A549 (cell line): ENCODE data around the gene PLEKHD1. TPM values are rescaled to one million over a fixed set of nuclear protein-coding genes. Genes with fewer than 3 reads are reported as not detected.

Experiments used
- ATAC-seq, 2 experiments: fragments of 200-7000 bp in 1 of 2; fragments of >200 bp in 1 of 2; cut with Nextera tagmentation in 1 of 2; cut with Tn5 transposase in 1 of 2; 3 replicates each; pipeline versions ENCODE4 v1.8.0 to v1.9.1; 2018 to 2020; ENCODE audit warnings: mild to moderate bottlenecking in 1 of 2, moderate library complexity in 1 of 2
- CTCF ChIA-PET: fragments of 300-600 bp; sonication (Branson Sonifier 250); formaldehyde crosslinking; extraction: SDS; loops from one replicate; lab custom pipeline; 2021; ENCODE audit warnings: antibody characterized with exemption, inconsistent platforms; lab: Yijun Ruan, JAX
- POLR2A ChIA-PET: fragments of 350-600 bp; formaldehyde crosslinking; extraction: SDS; loops from one replicate; lab custom pipeline; 2021; ENCODE audit warnings: antibody characterized with exemption, inconsistent platforms; lab: Yijun Ruan, JAX
- DNase-seq, 2 experiments: peaks; one replicate each; pipeline versions ENCODE4 v3.0.0 to v3.0.0-alpha.2; 2011 to 2016; ENCODE audit warnings: low read depth in 1 of 2, low spot score in 1 of 2
- FAIRE-seq: peaks from 2 replicates; lab custom pipeline; 2011; peaks lifted over from hg19 to GRCh38; lab: Jason Lieb, UNC
- H3K27ac ChIP-seq, 2 experiments: fragments of >200 bp; sonication (Bioruptor Twin); formaldehyde crosslinking; 3 replicates each; pipeline ENCODE4 v1.5.1; 2016 to 2017
- H3K4me1 ChIP-seq: fragments of >200 bp; sonication (Bioruptor Twin); formaldehyde crosslinking; 3 replicates; pipeline ENCODE4 v1.6.1; 2016
- H3K4me2 ChIP-seq: fragments of >200 bp; sonication (Bioruptor Twin); formaldehyde crosslinking; 3 replicates; pipeline ENCODE4 v1.6.1; 2016
- H3K4me3 ChIP-seq: fragments of >200 bp; sonication (Bioruptor Twin); formaldehyde crosslinking; 3 replicates; pipeline ENCODE4 v1.5.1; 2016
- H3K9me3 ChIP-seq: fragments of >200 bp; sonication (Bioruptor Twin); formaldehyde crosslinking; 3 replicates; pipeline ENCODE4 v1.6.1; 2016
- BHLHE40 ChIP-seq: IDR thresholded peaks from 2 replicates; pipeline ENCODE4 v1.6.1; 2012; ENCODE audit warnings: low read depth, low read length, inconsistent platforms
- EHMT2 ChIP-seq: fragments of 200-600 bp; sonication (generic); IDR thresholded peaks from 2 replicates; pipeline ENCODE4 v1.6.1; 2016; ENCODE audit warnings: antibody characterized with exemption, low read depth, mild to moderate bottlenecking, moderate library complexity
- EP300 ChIP-seq, 2 experiments: fragments of >200 bp; sonication (Bioruptor Twin); formaldehyde crosslinking; IDR thresholded peaks; 2 replicates in 1 of 2; 3 replicates in 1 of 2; pipeline ENCODE4 v1.6.1; 2016 to 2017
- FOSL2 ChIP-seq, 2 experiments: fragments of 450-650 bp in 1 of 2; fragments of >200 bp in 1 of 2; sonication (Bioruptor Twin) in 1 of 2; formaldehyde crosslinking; IDR thresholded peaks; 2 replicates each; pipeline versions ENCODE4 v1.5.0 to v1.6.1; 2016 to 2020; ENCODE audit warnings: mild to moderate bottlenecking in 1 of 2, moderate library complexity in 1 of 2
- GATA3 ChIP-seq: IDR thresholded peaks from 2 replicates; pipeline ENCODE4 v1.6.1; 2012; ENCODE audit warnings: borderline replicate concordance
- HOXA7 ChIP-seq: fragments of 250-450 bp; sonication (Bioruptor Pico); IDR thresholded peaks from 2 replicates; pipeline ENCODE4 v1.5.0; 2020; ENCODE audit warnings: mild to moderate bottlenecking, moderate library complexity
- HOXB13 ChIP-seq: fragments of 250-450 bp; sonication (Bioruptor Pico); IDR thresholded peaks from 2 replicates; pipeline ENCODE4 v1.5.0; 2020; ENCODE audit warnings: low read depth, mild to moderate bottlenecking, moderate library complexity
- KDM1A ChIP-seq: fragments of 200-600 bp; sonication (generic); IDR thresholded peaks from 2 replicates; pipeline ENCODE4 v1.6.1; 2016; ENCODE audit warnings: low read depth, mild to moderate bottlenecking
- MYC ChIP-seq: IDR thresholded peaks from 2 replicates; pipeline ENCODE4 v1.6.1; 2012; ENCODE audit warnings: mild to moderate bottlenecking, inconsistent platforms, low read length, improper control_type of control experiment, borderline replicate concordance
- POLR2A ChIP-seq: IDR thresholded peaks from 2 replicates; pipeline ENCODE4 v1.6.1; 2012; ENCODE audit warnings: mild to moderate bottlenecking, low read length
- POLR2AphosphoS2 ChIP-seq: conservative IDR thresholded peaks from 2 replicates; pipeline ENCODE4 v1.6.1; 2012; ENCODE audit warnings: low read length, improper control_type of control experiment, inconsistent platforms
- RAD21 ChIP-seq, 2 experiments: fragments of >200 bp in 1 of 2; sonication (Bioruptor Twin) in 1 of 2; formaldehyde crosslinking in 1 of 2; IDR thresholded peaks in 1 of 2; conservative IDR thresholded peaks in 1 of 2; 2 replicates in 1 of 2; 3 replicates in 1 of 2; pipeline ENCODE4 v1.6.1; 2012 to 2018; ENCODE audit warnings: inconsistent platforms in 1 of 2
- RARB ChIP-seq: fragments of 250-450 bp; sonication (Bioruptor Pico); IDR thresholded peaks from 2 replicates; pipeline ENCODE4 v1.8.0; 2021; ENCODE audit warnings: mild to moderate bottlenecking, moderate library complexity
- TP53 ChIP-seq: fragments of 250-450 bp; sonication (Bioruptor Pico); IDR thresholded peaks from 2 replicates; pipeline ENCODE4 v1.5.0; 2021; ENCODE audit warnings: mild to moderate bottlenecking, moderate library complexity
- ZC3H11A ChIP-seq: fragments of 450-650 bp; IDR thresholded peaks from 2 replicates; pipeline ENCODE4 v1.6.1; 2014; ENCODE audit warnings: antibody characterized with exemption, mild to moderate bottlenecking
- WGBS: methylation state at CpG from one replicate; pipeline ENCODE4 v1.1.6; 2017; ENCODE audit errors: missing lambda C conversion rate; 5-methylcytosine and 5-hydroxymethylcytosine counted together
- polyA plus RNA-seq, 4 experiments: library from polyadenylated mRNA; depleted of rRNA in 3 of 4; stranded (reverse); fragments of >200 nt; fragmentation: RNase III in 1 of 4; extraction: RNeasy Plus Mini Kit Qiagen cat#74134 plus additional on column Dnase treatment in 1 of 4; gene quantifications; 2 replicates in 3 of 4; 3 replicates in 1 of 4; pipeline ENCODE4 v1.2.3, GENCODE V29; 2011 to 2017
- TF ChIP-seq, protein P1 (sequence below): fragments of 150-350 bp; IDR thresholded peaks from 2 replicates; pipeline ENCODE4 v1.6.1; 2014; ENCODE audit warnings: low read depth, mild to moderate bottlenecking, low read length
- TF ChIP-seq, protein P2 (sequence below): fragments of >200 bp; sonication (Bioruptor Twin); formaldehyde crosslinking; IDR thresholded peaks from 2 replicates; pipeline ENCODE4 v1.6.1; 2016
- TF ChIP-seq, protein P3 (sequence below): IDR thresholded peaks from 2 replicates; pipeline ENCODE4 v1.6.1; 2012; ENCODE audit warnings: low read depth, borderline replicate concordance

Gene PLEKHD1
- polyA plus RNA-seq, 2 of the 4 experiments (the other 2 are of a cell fraction): 0.01 to 0.04 TPM

DNA sequence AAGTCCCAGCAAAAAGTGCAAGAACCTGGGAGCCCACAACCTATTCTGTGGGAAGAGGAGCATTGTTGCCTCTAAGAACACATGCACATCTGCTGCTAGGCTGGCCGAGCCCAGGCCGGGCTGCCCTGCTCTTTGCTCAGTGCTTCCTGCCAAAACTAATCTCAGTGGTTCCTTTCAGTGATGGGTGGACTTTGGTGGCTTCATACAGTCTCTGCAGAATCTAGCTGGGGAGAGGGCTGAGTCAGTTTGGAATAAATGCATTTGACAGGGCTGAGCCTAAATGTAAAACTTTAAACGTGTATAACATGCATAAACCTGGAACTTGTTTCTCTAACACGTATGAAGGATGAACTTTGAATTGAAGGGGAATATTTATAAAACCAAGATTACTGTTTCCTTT, 45.6 kb downstream of the PLEKHD1 start:
- 63% methylated on average over 4 of the region's 4 CpGs for WGBS
- ChIA-PET POLR2A (no interaction called here), CTCF (interaction anchor here (1.1 to 4.7 kb wide), 5 partner anchors 8 to 197 kb away, joined by 3 to 38 read pairs (median 8); partner anchors contain the start of gene CCDC177)
- TF ChIP-seq, protein P1, sequence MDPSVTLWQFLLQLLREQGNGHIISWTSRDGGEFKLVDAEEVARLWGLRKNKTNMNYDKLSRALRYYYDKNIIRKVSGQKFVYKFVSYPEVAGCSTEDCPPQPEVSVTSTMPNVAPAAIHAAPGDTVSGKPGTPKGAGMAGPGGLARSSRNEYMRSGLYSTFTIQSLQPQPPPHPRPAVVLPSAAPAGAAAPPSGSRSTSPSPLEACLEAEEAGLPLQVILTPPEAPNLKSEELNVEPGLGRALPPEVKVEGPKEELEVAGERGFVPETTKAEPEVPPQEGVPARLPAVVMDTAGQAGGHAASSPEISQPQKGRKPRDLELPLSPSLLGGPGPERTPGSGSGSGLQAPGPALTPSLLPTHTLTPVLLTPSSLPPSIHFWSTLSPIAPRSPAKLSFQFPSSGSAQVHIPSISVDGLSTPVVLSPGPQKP: no peak
- TF ChIP-seq MYC (no peak), TP53 (CRISPR knock-in tag) (no peak), FOSL2 (IDR thresholded peaks at IDR 0.05) (no peak), FOSL2 (CRISPR knock-in tag; IDR thresholded peaks at IDR 0.05) (no peak), ZC3H11A (no peak), POLR2AphosphoS2 (no peak), EP300 (IDR thresholded peaks at IDR 0.05) (no peak), BHLHE40 (no peak), HOXB13 (CRISPR knock-in tag) (no peak), KDM1A (no peak), GATA3 (no peak), RARB (CRISPR knock-in tag) (no peak), HOXA7 (CRISPR knock-in tag) (no peak)
- TF ChIP-seq, protein P2, sequence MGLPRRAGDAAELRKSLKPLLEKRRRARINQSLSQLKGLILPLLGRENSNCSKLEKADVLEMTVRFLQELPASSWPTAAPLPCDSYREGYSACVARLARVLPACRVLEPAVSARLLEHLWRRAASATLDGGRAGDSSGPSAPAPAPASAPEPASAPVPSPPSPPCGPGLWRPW: no peak
- TF ChIP-seq, protein P3, sequence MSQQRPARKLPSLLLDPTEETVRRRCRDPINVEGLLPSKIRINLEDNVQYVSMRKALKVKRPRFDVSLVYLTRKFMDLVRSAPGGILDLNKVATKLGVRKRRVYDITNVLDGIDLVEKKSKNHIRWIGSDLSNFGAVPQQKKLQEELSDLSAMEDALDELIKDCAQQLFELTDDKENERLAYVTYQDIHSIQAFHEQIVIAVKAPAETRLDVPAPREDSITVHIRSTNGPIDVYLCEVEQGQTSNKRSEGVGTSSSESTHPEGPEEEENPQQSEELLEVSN: no peak
- H3K4me2 ChIP-seq: no peak overlapping the region
- H3K4me1 ChIP-seq: no peaks in the 10 kb centered on the region
- FAIRE-seq (no peak), DNase-seq (no peak), ATAC-seq (no peak)
- no peak overlapping the region for H3K4me3 ChIP-seq
- no peaks in the 10 kb centered on the region for H3K9me3 ChIP-seq
- no peak overlapping the region for H3K27ac ChIP-seq

DNA sequence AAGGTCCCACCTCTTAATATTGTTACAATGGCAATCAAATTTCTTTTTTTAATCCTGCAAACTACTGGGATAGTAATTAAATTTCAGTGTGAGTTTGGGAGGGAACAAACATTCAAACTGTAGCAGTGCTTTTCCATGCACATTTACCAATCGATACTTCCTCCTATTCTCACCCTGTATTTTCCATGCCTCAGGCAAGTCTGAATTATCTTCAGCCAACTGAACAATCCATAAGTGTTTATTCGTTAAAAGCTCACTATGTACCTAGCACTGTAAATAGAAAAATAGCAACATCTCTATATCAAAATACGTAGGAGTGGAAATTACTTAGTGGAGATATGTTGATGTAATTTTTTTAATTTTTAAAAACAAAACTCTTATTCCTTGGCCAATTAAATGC, 46.6 kb downstream of the PLEKHD1 start:
- H3K4me2 ChIP-seq: no peak overlapping the region
- FAIRE-seq (no peak), DNase-seq (no peak), ATAC-seq (no peak)
- no peak overlapping the region for H3K4me3 ChIP-seq
- CTCF ChIA-PET: interaction anchor here (4.7 kb wide), 1 partner anchor 43 kb away, joined by 38 read pairs; the partner anchor contains the start of gene CCDC177
- no peak for TF ChIP-seq POLR2A
- 40% methylated on average over 3 of the region's 3 CpGs for WGBS
- POLR2A ChIA-PET: no interaction called here
- no peaks in the 10 kb centered on the region for H3K9me3 ChIP-seq
- no peak overlapping the region for H3K27ac ChIP-seq
- no peaks in the 10 kb centered on the region for H3K4me1 ChIP-seq

DNA sequence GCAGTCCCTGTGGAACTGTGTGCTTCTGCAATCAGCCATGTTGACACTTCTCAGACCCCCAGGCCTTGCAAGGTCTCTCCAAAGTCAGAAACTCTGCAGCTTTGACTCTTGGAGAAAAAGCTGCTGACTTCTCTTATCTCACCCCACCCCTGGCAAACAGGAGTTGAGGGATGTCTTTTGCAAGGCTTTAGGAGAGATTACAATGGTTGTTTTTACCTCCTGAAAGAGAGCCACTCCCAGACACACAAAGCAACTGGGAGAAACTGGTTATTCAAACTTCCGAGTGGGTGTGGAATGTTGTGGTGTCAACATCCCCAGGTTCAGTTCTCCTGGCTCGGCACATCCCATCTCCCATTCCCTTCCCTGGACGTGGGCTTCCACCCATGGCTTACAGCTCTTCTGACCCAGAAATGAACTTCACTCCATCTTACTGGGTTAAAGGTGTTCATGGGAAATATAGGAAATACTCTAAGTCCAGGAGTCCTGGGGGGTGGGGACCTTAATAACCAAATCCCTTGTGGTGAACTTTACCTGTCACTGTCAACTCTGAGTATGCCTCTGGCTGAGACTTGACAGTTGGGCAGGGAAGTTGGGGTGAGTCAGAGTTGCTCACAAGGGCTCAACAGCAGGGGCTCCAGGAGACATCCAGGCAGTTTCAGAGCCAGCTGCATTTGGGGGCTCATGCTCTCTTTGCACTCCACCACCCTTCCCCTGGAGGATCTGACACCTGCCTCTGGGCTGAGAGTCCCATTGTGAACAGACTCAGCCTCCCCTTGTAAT, 48.2 kb downstream of the PLEKHD1 start:
- 11% methylated on average over 3 of the region's 3 CpGs for WGBS
- no peak for FAIRE-seq
- Histone ChIP-seq H3K4me2 (no peak overlapping the region), H3K4me3 (no peak overlapping the region), H3K9me3 (no peaks in the 10 kb centered on the region), H3K27ac (no peak overlapping the region), H3K4me1 (no peaks in the 10 kb centered on the region)
- no peak for ATAC-seq
- POLR2A ChIA-PET: no interaction called here
- no peak for DNase-seq
- TF ChIP-seq KDM1A: no peak
- TF ChIP-seq HOXA7 (CRISPR knock-in tag): no peak
- no peak for TF ChIP-seq RAD21 (conservative IDR thresholded peaks at IDR 0.05 in 1 of 2, IDR thresholded peaks at IDR 0.05 in 1 of 2)
- no peak for TF ChIP-seq EHMT2
- TF ChIP-seq, all 56 proteins: peak for 0
- CTCF ChIA-PET: interaction anchor here (1.0 to 4.7 kb wide), 3 partner anchors 42 to 198 kb away, joined by 3 to 38 read pairs (median 4); partner anchors contain the start of gene CCDC177
